ENCODE data around the gene ATF2. TPM values are rescaled to one million over a fixed set of nuclear protein-coding genes. Genes with fewer than 3 reads are reported as not detected.
"Not testable (repeated sequence)": the region's sequence is repeated elsewhere in the genome, so short reads cannot be mapped to it uniquely, and the experiment has no call there.

Gene ATF2
- total RNA-seq, 1 donor from 2014 or later = 22.5 TPM

DNA sequence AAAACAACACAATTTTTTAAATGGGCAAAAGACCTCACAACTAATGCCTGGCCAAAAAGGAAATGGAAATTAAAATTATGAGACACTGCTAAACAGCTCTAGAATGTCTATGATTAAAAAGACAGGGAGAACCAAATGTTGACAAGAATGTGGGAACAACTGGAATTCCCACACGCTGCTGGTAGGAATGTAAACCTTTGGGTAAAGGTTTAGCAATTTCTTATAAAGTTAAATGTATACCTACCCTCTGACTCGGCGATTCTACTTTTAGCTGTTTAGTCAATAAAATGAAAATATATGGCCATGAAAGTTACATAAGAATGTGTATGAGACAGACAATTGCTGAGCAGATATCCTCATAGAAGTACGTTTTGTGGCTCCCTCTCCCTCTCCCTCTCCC, 60.9 kb downstream of the ATF2 start:
- ATAC-seq (no peak), DNase-seq (ENCODE audit: low spot score) (no peak)

GRCh38 chr2:175103191-175103590, 64.8 kb downstream of the ATF2 start:
- no peak for ATAC-seq
- no peak for DNase-seq (ENCODE audit: low spot score)

DNA sequence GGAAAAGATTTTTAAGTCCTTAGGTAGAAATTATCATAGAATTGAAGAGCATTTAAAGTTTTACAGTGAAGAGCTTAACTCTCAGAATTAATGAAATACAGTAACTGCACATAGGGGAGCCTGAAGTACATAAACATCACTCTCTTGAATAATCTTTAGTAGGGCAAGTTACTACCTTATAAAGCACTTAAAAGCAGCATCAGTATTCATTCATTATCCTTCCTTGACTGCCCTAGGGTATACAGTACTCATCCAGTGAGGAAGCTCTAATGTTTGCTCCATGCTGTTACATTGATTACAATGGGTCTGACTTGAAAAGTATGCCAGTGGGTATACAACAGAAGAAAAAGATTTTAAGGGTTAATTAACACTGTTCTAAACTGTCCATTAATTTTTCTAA, 66.5 kb downstream of the ATF2 start:
- ATAC-seq (no peak), DNase-seq (ENCODE audit: low spot score) (no peak)

- no peak for ATAC-seq
- DNase-seq (ENCODE audit: low spot score) = no peak
Measured at GRCh38 chr2:175097297-175097696, 70.7 kb downstream of the ATF2 start.

DNA sequence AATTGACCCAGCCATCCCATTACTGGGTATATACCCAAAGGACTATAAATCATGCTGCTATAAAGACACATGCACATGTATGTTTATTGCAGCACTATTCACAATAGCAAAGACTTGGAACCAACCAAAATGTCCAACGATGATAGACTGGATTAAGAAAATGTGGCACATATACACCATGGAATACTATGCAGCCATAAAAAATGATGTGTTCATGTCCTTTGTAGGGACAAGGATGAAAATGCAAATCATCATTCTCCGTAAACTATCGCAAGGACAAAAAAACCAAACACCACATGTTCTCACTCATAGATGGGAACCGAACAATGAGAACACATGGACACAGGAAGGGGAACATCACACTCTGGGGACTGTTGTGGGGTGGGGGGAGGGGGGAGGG, 83.9 kb downstream of the ATF2 start:
- not testable (repeated sequence) for ATAC-seq; DNase-seq (ENCODE audit: low spot score)

GRCh38 chr2:175080479-175080878, 87.5 kb downstream of the ATF2 start:
- no peak for DNase-seq (ENCODE audit: low spot score)
- no peak for ATAC-seq

DNA sequence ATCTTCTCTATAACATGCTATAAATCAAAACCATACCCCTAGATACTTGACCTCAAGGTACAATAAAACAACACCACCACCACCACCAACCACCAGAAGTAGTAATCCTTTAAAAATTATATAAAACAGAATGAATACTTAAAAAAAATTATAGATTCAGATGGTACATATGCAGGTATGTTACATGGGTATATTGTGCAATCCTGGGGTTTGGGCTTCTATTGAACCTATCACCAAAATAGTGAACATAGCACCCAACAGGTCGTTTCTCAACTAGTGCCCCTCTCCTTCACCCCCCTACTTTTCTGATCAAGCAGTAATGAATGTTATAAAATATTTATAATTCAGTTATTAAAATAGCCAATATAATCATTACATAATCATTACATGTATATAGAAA, 91.7 kb downstream of the ATF2 start:
- DNase-seq (ENCODE audit: low spot score) = no peak
- no peak for ATAC-seq

- ATAC-seq = no peak
- no peak for DNase-seq (ENCODE audit: low spot score)
Measured at GRCh38 chr2:175074478-175074877, 93.5 kb downstream of the ATF2 start.

- DNase-seq (ENCODE audit: low spot score) (no peak), ATAC-seq (no peak)
Measured at GRCh38 chr2:175068534-175068933, 99.5 kb downstream of the ATF2 start.

DNA sequence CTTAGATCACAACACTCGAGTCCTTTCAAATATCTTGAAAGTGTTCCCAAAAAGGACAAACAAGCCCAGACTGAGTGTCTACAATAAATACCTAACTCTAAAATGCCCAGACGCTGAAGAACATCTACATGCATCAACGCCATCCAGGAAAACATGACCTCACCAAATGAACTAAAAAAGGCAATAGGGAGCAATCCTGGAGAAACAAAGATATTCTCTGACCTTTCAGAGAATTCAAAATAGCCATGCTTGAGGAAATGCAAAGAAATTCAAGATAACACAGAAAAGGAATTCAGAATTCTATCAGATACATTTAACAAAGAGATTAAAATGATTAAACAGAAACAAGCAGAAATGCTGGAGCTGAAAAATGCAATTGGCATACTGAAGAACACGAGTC, 101.6 kb downstream of the ATF2 start:
- DNase-seq (ENCODE audit: low spot score) (no peak), ATAC-seq (no peak)

GRCh38 chr2:175064797-175065196, 103.2 kb downstream of the ATF2 start:
- no peak for ATAC-seq
- no peak for DNase-seq (ENCODE audit: low spot score)

GRCh38 chr2:175063741-175064140, 104.3 kb downstream of the ATF2 start:
- ATAC-seq = no peak
- DNase-seq (ENCODE audit: low spot score) = no peak

DNA sequence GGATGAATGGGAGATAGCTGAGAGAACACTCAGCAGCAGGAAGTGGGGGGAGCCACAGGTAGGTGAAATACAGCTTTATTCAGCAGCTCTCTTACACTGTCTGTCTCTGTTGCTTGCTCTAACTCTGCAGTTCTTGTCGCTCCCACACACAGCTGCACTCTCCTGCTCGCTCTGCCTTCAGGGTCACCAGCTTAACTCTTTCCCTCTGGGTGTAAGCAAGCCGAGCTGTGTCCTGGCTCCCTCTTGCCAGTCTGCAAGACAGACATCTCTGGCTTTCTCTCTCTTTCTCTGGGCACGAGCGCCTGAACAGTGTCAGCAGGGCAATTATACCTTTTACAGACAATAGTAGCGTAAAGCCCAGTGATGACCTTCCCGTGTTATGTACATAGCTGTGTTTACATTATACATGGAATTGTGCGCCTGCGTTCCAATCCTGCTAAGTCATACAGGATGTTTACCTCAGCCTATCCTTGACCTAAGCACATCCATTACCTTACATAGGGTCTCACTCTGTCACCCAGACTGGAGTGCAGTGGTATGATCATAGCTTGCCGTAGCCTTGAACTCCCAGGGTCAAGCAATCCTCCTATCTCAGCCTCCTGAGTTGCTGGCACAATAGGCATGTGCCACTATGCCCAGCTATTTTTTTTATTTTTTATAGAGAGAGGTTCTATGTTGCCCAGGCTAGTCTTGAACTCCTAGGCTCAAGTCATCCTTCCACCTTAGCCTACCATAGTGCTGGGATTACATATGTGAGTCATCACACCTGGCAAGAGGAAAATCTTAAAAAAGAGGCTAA, 105.0 kb downstream of the ATF2 start:
- ATAC-seq = no peak
- no peak for DNase-seq (ENCODE audit: low spot score)

GRCh38 chr2:175057078-175057685, 110.8 kb downstream of the ATF2 start:
- DNase-seq (ENCODE audit: low spot score) (no peak), ATAC-seq (no peak)

DNA sequence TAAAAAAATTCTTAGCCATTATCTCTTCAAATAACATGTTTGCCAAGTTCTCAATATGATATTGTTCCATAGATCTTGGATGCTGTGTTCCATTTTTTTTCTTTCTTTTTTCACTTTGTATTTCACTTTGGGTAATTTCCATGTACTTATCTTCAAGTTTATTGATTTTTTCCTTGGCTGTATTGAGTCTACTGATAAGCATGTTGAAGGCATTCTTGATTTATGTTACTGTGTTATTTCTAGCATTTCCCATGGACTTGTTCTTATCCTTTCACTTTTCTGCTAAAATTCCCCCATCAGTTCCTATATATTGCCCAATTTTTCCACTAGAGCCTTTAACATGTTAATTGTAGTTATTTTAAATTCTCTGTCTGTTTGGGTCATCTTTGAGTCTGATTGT, 112.0 kb downstream of the ATF2 start:
- no peak for DNase-seq (ENCODE audit: low spot score)
- no peak for ATAC-seq

DNA sequence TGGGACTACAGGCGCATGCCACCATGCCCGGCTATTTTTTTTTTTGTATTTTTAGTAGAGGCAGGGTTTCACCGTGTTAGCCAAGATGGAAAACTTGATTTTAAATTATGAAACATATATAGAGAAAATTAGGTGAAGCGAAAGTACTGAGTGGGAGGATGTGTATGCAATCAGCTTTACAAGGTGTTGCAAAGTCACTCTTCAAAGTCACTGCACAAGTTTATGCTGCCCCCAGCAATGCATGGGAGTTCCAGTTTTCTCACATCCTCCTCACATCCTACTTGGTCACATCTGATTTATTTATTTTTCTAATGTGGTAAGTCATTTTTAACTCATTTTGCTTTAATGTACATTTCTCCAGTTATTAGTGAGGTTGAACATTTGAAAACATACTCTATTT, 113.7 kb downstream of the ATF2 start:
- DNase-seq (ENCODE audit: low spot score) (no peak), ATAC-seq (no peak)

DNA sequence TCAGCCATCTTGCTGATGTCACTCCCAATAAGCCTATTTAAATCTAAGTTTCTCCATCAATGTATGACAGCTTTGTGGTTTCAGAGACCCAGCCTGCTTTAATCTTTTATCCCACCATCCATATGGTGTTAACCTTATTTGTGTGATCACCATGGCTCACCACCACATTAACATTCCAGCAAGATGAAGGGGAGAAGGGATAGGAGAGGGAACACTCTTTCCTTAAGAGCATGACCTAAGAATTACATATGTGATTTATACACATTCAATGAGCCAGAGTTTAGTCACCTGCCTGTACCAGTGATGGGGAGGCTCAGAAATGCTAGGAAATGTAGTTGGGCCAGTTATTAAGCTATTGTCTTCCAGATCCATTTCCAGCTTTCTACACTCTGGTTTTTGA, 118.3 kb downstream of the ATF2 start:
- ATAC-seq (no peak), DNase-seq (ENCODE audit: low spot score) (no peak)

GRCh38 chr2:175048275-175048674, 119.7 kb downstream of the ATF2 start:
- ATAC-seq = no peak
- DNase-seq (ENCODE audit: low spot score) = no peak

- DNase-seq (ENCODE audit: low spot score) (no peak), ATAC-seq (no peak)
Measured at GRCh38 chr2:175039490-175039889, 128.5 kb downstream of the ATF2 start.

- ATAC-seq = no peak
- DNase-seq (ENCODE audit: low spot score) = no peak
Measured at GRCh38 chr2:175039031-175039430, 129.0 kb downstream of the ATF2 start.

DNA sequence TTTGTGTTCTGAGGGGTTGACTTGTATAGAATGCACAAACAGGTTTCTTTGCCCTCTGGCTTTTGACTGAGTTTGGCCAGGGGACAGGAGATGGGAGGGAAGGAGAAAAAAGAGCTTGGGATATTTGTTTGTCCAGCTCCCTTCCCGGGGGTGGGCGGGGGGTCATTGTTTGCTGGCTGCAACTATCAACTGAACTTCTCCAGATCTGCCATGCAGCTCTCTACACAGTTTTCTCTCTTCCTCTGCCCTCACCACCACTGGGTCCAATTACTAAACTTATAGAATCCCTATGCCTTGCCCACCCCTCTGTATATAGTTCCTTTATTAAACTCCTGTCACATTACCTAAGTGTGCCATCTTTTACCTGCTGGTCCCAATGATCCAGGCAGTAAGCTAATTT, 130.1 kb downstream of the ATF2 start:
- ATAC-seq (no peak), DNase-seq (ENCODE audit: low spot score) (no peak)

GRCh38 chr2:175036582-175037018, 131.4 kb downstream of the ATF2 start:
- ATAC-seq (peak; percentile 94), DNase-seq (ENCODE audit: low spot score) (no peak)

GRCh38 chr2:175035806-175036205, 132.2 kb downstream of the ATF2 start:
- ATAC-seq (no peak), DNase-seq (ENCODE audit: low spot score) (no peak)

Measured in left lobe of liver (tissue), 2 donors.